ENCODE results near the gene PAPPA. TPM values are rescaled to one million over a fixed set of nuclear protein-coding genes. Genes with fewer than 3 reads are reported as not detected.

Gene PAPPA
- total RNA-seq, 4 donors from 2014 or later, result 0.53 to 2.3 (median 1.4) TPM

GRCh38 chr9:116271340-116271739 lies 117.7 kb downstream of the PAPPA start:
- H3K4me3 ChIP-seq, result no peak overlapping the region
- DNase-seq (ENCODE audit: low spot score in 2 of 2), result no peak
- no peaks in the 10 kb centered on the region for H3K27me3 ChIP-seq
- H3K36me3 ChIP-seq, result no peaks in the 10 kb centered on the region
- H3K4me1 ChIP-seq, result no peaks in the 10 kb centered on the region
- H3K9me3 ChIP-seq, result no peaks in the 10 kb centered on the region
- H3K27ac ChIP-seq, result no peak overlapping the region
- 85% methylated on average over 7 of the region's 7 CpGs for WGBS
- TF ChIP-seq POLR2AphosphoS5 (IDR thresholded peaks at IDR 0.05) (no peak), POLR2A (IDR thresholded peaks at IDR 0.05) (no peak), EP300 (IDR thresholded peaks at IDR 0.05) (no peak)
- TF ChIP-seq, protein P1, sequence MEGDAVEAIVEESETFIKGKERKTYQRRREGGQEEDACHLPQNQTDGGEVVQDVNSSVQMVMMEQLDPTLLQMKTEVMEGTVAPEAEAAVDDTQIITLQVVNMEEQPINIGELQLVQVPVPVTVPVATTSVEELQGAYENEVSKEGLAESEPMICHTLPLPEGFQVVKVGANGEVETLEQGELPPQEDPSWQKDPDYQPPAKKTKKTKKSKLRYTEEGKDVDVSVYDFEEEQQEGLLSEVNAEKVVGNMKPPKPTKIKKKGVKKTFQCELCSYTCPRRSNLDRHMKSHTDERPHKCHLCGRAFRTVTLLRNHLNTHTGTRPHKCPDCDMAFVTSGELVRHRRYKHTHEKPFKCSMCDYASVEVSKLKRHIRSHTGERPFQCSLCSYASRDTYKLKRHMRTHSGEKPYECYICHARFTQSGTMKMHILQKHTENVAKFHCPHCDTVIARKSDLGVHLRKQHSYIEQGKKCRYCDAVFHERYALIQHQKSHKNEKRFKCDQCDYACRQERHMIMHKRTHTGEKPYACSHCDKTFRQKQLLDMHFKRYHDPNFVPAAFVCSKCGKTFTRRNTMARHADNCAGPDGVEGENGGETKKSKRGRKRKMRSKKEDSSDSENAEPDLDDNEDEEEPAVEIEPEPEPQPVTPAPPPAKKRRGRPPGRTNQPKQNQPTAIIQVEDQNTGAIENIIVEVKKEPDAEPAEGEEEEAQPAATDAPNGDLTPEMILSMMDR (IDR thresholded peaks at IDR 0.05), result no peak

DNA sequence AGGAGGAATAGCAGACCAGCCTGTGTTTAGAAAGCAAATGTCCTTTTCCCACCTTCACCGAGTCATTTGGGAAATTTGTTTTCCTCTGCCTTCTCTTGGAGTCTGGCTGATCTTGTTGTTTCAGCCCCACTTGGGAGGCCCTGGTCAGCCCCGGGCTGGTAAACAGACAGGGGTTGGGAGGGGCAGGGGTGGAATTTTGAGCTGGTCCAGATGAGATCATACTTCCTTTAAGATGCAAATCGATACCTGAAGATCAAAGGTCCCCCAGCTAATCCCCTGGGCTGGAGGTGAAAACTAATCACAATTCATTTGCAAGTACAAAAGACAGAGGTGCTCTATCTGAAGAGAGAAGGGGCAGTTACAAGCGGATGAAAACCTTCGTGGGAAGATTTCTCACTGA lies 118.4 kb downstream of the PAPPA start:
- WGBS, result 55% methylated on average over 5 of the region's 5 CpGs

DNA sequence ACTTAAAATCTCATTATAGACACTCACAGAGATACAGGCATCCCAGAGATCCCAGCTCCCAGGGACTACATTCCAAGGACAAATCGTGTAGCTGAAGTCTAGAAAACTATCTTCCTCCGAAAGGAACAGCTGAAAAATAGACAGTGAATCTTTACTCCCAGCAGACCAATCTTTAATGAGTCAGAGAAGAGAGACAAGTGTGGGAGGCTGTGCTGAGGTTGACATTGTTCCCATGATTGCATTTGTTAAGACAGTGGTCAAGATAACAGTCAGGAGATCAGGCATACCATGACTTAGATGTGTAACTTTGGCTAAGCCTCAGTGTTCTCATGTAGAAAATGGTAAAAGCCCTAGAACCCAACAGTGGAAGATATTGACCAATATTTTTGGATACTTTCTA lies 120.7 kb downstream of the PAPPA start:
- no peak overlapping the region for H3K27ac ChIP-seq
- DNase-seq (ENCODE audit: low spot score in 2 of 2), result no peak
- TF ChIP-seq, protein P1 (IDR thresholded peaks at IDR 0.05), result no peak
- TF ChIP-seq POLR2A (IDR thresholded peaks at IDR 0.05) (no peak), EP300 (IDR thresholded peaks at IDR 0.05) (no peak), POLR2AphosphoS5 (IDR thresholded peaks at IDR 0.05) (no peak)
- H3K4me1 ChIP-seq, result no peaks in the 10 kb centered on the region
- 78% methylated on average over 2 of the region's 2 CpGs for WGBS
- no peaks in the 10 kb centered on the region for H3K9me3 ChIP-seq
- H3K4me3 ChIP-seq, result no peak overlapping the region
- no peaks in the 10 kb centered on the region for H3K27me3 ChIP-seq
- H3K36me3 ChIP-seq, result no peaks in the 10 kb centered on the region

More for the DNA sequence above, 118.4 kb downstream of the PAPPA start:
- TF ChIP-seq POLR2A (IDR thresholded peaks at IDR 0.05), result no peak
- no peak for TF ChIP-seq POLR2AphosphoS5 (IDR thresholded peaks at IDR 0.05)
- TF ChIP-seq, protein P1 (IDR thresholded peaks at IDR 0.05), result no peak
- no peak for TF ChIP-seq EP300 (IDR thresholded peaks at IDR 0.05)
- H3K27me3 ChIP-seq, result no peaks in the 10 kb centered on the region
- H3K4me3 ChIP-seq, result no peak overlapping the region
- no peaks in the 10 kb centered on the region for H3K4me1 ChIP-seq
- no peaks in the 10 kb centered on the region for H3K36me3 ChIP-seq
- DNase-seq (ENCODE audit: low spot score in 2 of 2), result no peak
- no peak overlapping the region for H3K27ac ChIP-seq
- H3K9me3 ChIP-seq, result no peaks in the 10 kb centered on the region

GRCh38 chr9:116275418-116276195 lies 122.0 kb downstream of the PAPPA start:
- no peak overlapping the region for H3K4me3 ChIP-seq
- TF ChIP-seq POLR2AphosphoS5 (IDR thresholded peaks at IDR 0.05) (no peak), EP300 (IDR thresholded peaks at IDR 0.05) (no peak), POLR2A (IDR thresholded peaks at IDR 0.05) (no peak)
- TF ChIP-seq, protein P1 (IDR thresholded peaks at IDR 0.05), result no peak
- no peaks in the 10 kb centered on the region for H3K36me3 ChIP-seq
- no peaks in the 10 kb centered on the region for H3K4me1 ChIP-seq
- H3K27me3 ChIP-seq, result no peaks in the 10 kb centered on the region
- no peaks in the 10 kb centered on the region for H3K9me3 ChIP-seq
- 58% methylated on average over 6 of the region's 6 CpGs for whole genome bisulfite sequencing
- no peak overlapping the region for H3K27ac ChIP-seq
- no peak for DNase-seq (ENCODE audit: low spot score in 2 of 2)

DNA sequence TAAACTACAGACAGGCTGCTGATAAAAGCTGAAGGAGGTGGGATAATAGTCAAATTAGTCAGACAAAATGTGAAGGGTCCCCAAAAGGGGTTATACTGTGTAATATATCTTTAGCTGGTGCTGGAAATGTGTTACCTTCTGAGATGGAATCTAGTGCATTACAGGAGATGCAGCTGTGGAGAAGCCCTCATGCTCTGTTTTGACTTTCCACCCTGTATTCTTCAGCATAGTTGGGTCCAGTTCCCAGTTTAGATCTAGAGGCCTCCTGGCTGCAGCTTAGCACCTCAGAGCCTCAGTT lies 122.6 kb downstream of the PAPPA start:
- H3K27me3 ChIP-seq, result no peaks in the 10 kb centered on the region
- H3K4me3 ChIP-seq, result no peak overlapping the region
- no peaks in the 10 kb centered on the region for H3K4me1 ChIP-seq
- DNase-seq (ENCODE audit: low spot score in 2 of 2), result no peak
- no peak overlapping the region for H3K27ac ChIP-seq
- H3K36me3 ChIP-seq, result no peaks in the 10 kb centered on the region
- TF ChIP-seq, protein P1 (IDR thresholded peaks at IDR 0.05), result no peak
- TF ChIP-seq EP300 (IDR thresholded peaks at IDR 0.05), result no peak
- TF ChIP-seq POLR2AphosphoS5 (IDR thresholded peaks at IDR 0.05), result no peak
- TF ChIP-seq POLR2A (IDR thresholded peaks at IDR 0.05), result no peak
- H3K9me3 ChIP-seq, result no peaks in the 10 kb centered on the region

Data from suprapubic skin (tissue), 4 donors.